ENCODE results near the gene CCR6.

GRCh38 chr6:167116109-167116837 lies 6.6 kb upstream of the CCR6 start:
- TF ChIP-seq SIN3A (IDR thresholded peaks at IDR 0.05; ENCODE audit: borderline replicate concordance, insufficient read depth, low read length) (no peak), REST (IDR thresholded peaks at IDR 0.05; ENCODE audit: insufficient read depth in 1 of 2, low read depth in 2 of 2, low read length in 2 of 2) (no peak), POLR2AphosphoS5 (IDR thresholded peaks at IDR 0.05; ENCODE audit: low read depth, low read length) (no peak)
